Hepatocyte (in vitro differentiated cells): ENCODE results near the gene RAB40AL. TPM values are rescaled to one million over a fixed set of nuclear protein-coding genes. Genes with fewer than 3 reads are reported as not detected.

Experiments
- DNase-seq: peaks from one replicate; pipeline ENCODE4 v3.0.0-alpha.2; 2016; ENCODE audit warnings: low spot score
- H2AFZ ChIP-seq: fragments of 200-600 bp; sonication (generic); 2 replicates; pipeline ENCODE4 v1.6.0; 2016; ENCODE audit warnings: antibody characterized with exemption, mild to moderate bottlenecking
- H3K27ac ChIP-seq: fragments of 200-600 bp; sonication (generic); 2 replicates; pipeline ENCODE4 v1.5.1; 2016; ENCODE audit warnings: mild to moderate bottlenecking
- H3K27me3 ChIP-seq: fragments of 200-600 bp; sonication (generic); 2 replicates; pipeline ENCODE4 v1.6.1; 2016
- H3K36me3 ChIP-seq: fragments of 200-600 bp; sonication (generic); replicated peaks from 2 replicates; pipeline ENCODE4 v1.5.1; 2016; ENCODE audit warnings: low read depth; ENCODE audit not compliant: insufficient read depth
- H3K4me1 ChIP-seq: fragments of 200-600 bp; sonication (generic); 2 replicates; pipeline ENCODE4 v1.5.1; 2016; ENCODE audit warnings: mild to moderate bottlenecking, moderate library complexity; ENCODE audit not compliant: insufficient read depth
- H3K4me2 ChIP-seq: fragments of 200-600 bp; sonication (generic); 2 replicates; pipeline ENCODE4 v1.6.0; 2016
- H3K4me3 ChIP-seq: fragments of 200-600 bp; sonication (generic); 2 replicates; pipeline ENCODE4 v1.5.1; 2016; ENCODE audit warnings: mild to moderate bottlenecking
- H3K79me2 ChIP-seq: fragments of 200-600 bp; sonication (generic); 2 replicates; pipeline ENCODE4 v1.6.0; 2017; ENCODE audit warnings: mild to moderate bottlenecking
- H3K9me2 ChIP-seq: fragments of 200-600 bp; sonication (generic); replicated peaks from 2 replicates; pipeline ENCODE4 v1.6.0; 2017; ENCODE audit warnings: mild to moderate bottlenecking; ENCODE audit not compliant: insufficient read depth
- H3K9me3 ChIP-seq: fragments of 200-600 bp; sonication (generic); 2 replicates; pipeline ENCODE4 v1.5.1; 2016; ENCODE audit warnings: low read depth, mild to moderate bottlenecking
- H4K20me1 ChIP-seq: fragments of 200-600 bp; sonication (generic); 2 replicates; pipeline ENCODE4 v1.6.0; 2016; ENCODE audit warnings: mild to moderate bottlenecking; ENCODE audit not compliant: insufficient read depth, poor library complexity, severe bottlenecking
- EZH2 ChIP-seq: fragments of 200-600 bp; sonication (generic); IDR thresholded peaks from 2 replicates; pipeline ENCODE4 v1.6.1; 2016; ENCODE audit warnings: antibody characterized with exemption, mild to moderate bottlenecking, borderline replicate concordance
- EZH2phosphoT487 ChIP-seq: fragments of 200-600 bp; sonication (generic); IDR thresholded peaks from one replicate; pipeline ENCODE4 v1.6.1; 2018; ENCODE audit warnings: antibody characterized with exemption, mild to moderate bottlenecking, low read depth, moderate library complexity; ENCODE audit not compliant: unreplicated experiment, severe bottlenecking
- WGBS: methylation state at CpG from one replicate; pipeline ENCODE4 v1.1.6; 2016; ENCODE audit warnings: low lambda C conversion rate; ENCODE audit errors: missing lambda C conversion rate; 5-methylcytosine and 5-hydroxymethylcytosine counted together
- polyA plus RNA-seq: library from polyadenylated mRNA; unstranded; fragments of >200 nt; fragmentation: Nextera tagmentation; extraction: Ambion mirVana; gene quantifications from 2 replicates; pipeline ENCODE4 v1.2.1, GENCODE V29; 2016
- total RNA-seq: library from RNA; depleted of rRNA; stranded (reverse); fragments of >200 nt; gene quantifications from 2 replicates; pipeline ENCODE4 v1.2.3, GENCODE V29; 2014
- TF ChIP-seq, protein P1 (sequence below): fragments of 200-600 bp; sonication (generic); IDR thresholded peaks from 2 replicates; pipeline ENCODE4 v1.5.1; 2016; ENCODE audit warnings: antibody characterized with exemption, mild to moderate bottlenecking; ENCODE audit not compliant: poor library complexity

Gene RAB40AL
- total and polyA plus RNA-seq, 2 experiments from 2014 or later = 0.80 TPM; not detected in 1

DNA sequence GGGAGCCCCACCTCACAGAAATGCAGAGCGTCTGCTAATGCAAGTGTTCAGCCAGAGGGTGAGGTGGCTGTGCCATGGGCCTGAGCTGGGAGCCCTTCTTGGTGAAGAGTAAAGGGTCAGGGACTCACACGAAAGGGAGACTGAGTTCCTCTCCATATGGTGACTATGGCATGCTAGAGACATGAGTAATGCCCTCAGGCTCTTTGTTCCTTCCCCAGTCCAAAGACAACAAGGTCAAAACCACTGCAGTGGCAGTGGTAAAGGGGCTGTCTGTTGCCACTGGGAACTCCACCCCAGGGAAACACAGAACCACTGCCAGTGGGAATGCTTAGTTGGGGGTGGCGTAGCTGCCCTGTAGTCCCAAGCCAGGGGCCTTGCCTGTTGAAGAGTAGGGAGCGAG is 22.4 kb downstream of the RAB40AL start:
- H3K4me1 ChIP-seq = no peaks in the 10 kb centered on the region
- H2AFZ ChIP-seq = no peak overlapping the region
- 72% methylated on average over 4 of the region's 4 CpGs for WGBS
- H3K9me3 ChIP-seq = no peaks in the 10 kb centered on the region
- H4K20me1 ChIP-seq = no peaks in the 10 kb centered on the region
- H3K4me3 ChIP-seq = no peak overlapping the region
- TF ChIP-seq EZH2 = no peak
- TF ChIP-seq, protein P1, sequence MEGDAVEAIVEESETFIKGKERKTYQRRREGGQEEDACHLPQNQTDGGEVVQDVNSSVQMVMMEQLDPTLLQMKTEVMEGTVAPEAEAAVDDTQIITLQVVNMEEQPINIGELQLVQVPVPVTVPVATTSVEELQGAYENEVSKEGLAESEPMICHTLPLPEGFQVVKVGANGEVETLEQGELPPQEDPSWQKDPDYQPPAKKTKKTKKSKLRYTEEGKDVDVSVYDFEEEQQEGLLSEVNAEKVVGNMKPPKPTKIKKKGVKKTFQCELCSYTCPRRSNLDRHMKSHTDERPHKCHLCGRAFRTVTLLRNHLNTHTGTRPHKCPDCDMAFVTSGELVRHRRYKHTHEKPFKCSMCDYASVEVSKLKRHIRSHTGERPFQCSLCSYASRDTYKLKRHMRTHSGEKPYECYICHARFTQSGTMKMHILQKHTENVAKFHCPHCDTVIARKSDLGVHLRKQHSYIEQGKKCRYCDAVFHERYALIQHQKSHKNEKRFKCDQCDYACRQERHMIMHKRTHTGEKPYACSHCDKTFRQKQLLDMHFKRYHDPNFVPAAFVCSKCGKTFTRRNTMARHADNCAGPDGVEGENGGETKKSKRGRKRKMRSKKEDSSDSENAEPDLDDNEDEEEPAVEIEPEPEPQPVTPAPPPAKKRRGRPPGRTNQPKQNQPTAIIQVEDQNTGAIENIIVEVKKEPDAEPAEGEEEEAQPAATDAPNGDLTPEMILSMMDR = no peak
- H3K4me2 ChIP-seq = no peak overlapping the region
- H3K27ac ChIP-seq = no peak overlapping the region
- no peaks in the 10 kb centered on the region for H3K79me2 ChIP-seq
- no peaks in the 10 kb centered on the region for H3K9me2 ChIP-seq
- no peaks in the 10 kb centered on the region for H3K36me3 ChIP-seq
- H3K27me3 ChIP-seq = no peaks in the 10 kb centered on the region
- no peak for DNase-seq

- no peak overlapping the region for H3K27ac ChIP-seq
- no peaks in the 10 kb centered on the region for H3K9me2 ChIP-seq
- no peak for DNase-seq
- H4K20me1 ChIP-seq = no peaks in the 10 kb centered on the region
- no peaks in the 10 kb centered on the region for H3K79me2 ChIP-seq
- no peak overlapping the region for H2AFZ ChIP-seq
- TF ChIP-seq, protein P1 = no peak
- no peak for TF ChIP-seq EZH2
- no peak for TF ChIP-seq EZH2phosphoT487
- no peaks in the 10 kb centered on the region for H3K9me3 ChIP-seq
- H3K4me2 ChIP-seq = no peak overlapping the region
- 44% methylated on average over 1 of the region's 1 CpG for whole genome bisulfite sequencing
- no peaks in the 10 kb centered on the region for H3K36me3 ChIP-seq
- no peaks in the 10 kb centered on the region for H3K4me1 ChIP-seq
- no peaks in the 10 kb centered on the region for H3K27me3 ChIP-seq
- no peak overlapping the region for H3K4me3 ChIP-seq
Measured at GRCh38 chrX:102963955-102964354, 26.9 kb downstream of the RAB40AL start.

DNA sequence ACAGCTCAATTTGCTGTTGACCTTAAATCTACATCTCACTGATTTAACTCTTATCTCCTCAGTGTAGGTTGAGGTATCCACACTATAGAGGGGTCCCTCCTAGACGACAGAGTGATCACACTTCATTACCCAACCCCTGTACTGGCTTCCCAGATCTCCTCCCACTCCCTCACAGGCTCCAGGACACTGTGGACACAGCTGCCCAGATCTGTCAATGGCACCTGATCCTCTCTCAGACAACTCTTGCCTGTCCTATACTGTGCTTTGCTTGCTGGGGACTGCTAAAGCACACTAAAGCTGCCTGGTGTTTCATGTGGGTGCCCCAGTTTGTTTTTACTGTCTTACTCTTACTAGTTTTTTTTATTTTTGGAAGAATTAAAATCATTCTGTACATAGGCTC is 27.9 kb downstream of the RAB40AL start:
- 19% methylated on average over 1 of the region's 1 CpG for WGBS

More for the DNA sequence above, 27.9 kb downstream of the RAB40AL start:
- Histone ChIP-seq H3K27me3 (no peaks in the 10 kb centered on the region), H3K9me2 (no peaks in the 10 kb centered on the region), H3K79me2 (no peaks in the 10 kb centered on the region), H2AFZ (no peak overlapping the region), H3K4me1 (no peaks in the 10 kb centered on the region), H3K27ac (no peak overlapping the region), H4K20me1 (no peaks in the 10 kb centered on the region), H3K9me3 (no peaks in the 10 kb centered on the region), H3K36me3 (no peaks in the 10 kb centered on the region), H3K4me3 (no peak overlapping the region), H3K4me2 (no peak overlapping the region)
- TF ChIP-seq, protein P1 = no peak
- TF ChIP-seq EZH2phosphoT487 (no peak), EZH2 (no peak)
- no peak for DNase-seq
